ENCODE results near the gene LIG3.
"Not testable (repeated sequence)": the region's sequence is repeated elsewhere in the genome, so short reads cannot be mapped to it uniquely, and the experiment has no call there.

The LIG3 gene

GRCh38 chr17:35041390-35041789, 61.1 kb downstream of the LIG3 start:
- no peaks in the 10 kb centered on the region for H3K79me2 ChIP-seq (ENCODE audit: control insufficient read depth, low read length)
- H3K27ac ChIP-seq (ENCODE audit: low read depth, low read length), result no peak overlapping the region
- H3F3A ChIP-seq (ENCODE audit: control insufficient read depth, insufficient read depth), result no peaks in the 10 kb centered on the region
- H3K27me3 ChIP-seq (ENCODE audit: control insufficient read depth, low read length), result peaks cover 2% of the 10 kb centered on the region; the same call in 1 of the 2 replicates
- no peaks in the 10 kb centered on the region for H3K9me2 ChIP-seq (replicated peaks; ENCODE audit: control insufficient read depth, low read length)
- H3K4me3 ChIP-seq (ENCODE audit: low read length), result no peak overlapping the region
- no peaks in the 10 kb centered on the region for H3K9me3 ChIP-seq (ENCODE audit: control insufficient read depth, insufficient read depth, low read length)
- H3K36me3 ChIP-seq (ENCODE audit: control insufficient read depth, low read length), result no peaks in the 10 kb centered on the region
- peaks cover 3% of the 10 kb centered on the region; the same call in 1 of the 2 replicates for H3K4me1 ChIP-seq (ENCODE audit: control insufficient read depth, low read length)
- H3K4me2 ChIP-seq (ENCODE audit: low read length), result no peak overlapping the region
- TF ChIP-seq EZH2phosphoT487 (IDR thresholded peaks at IDR 0.05; ENCODE audit: borderline replicate concordance, low read length) (no peak), CTCF (IDR thresholded peaks at IDR 0.05; ENCODE audit: low read depth, low read length, poor library complexity, severe bottlenecking) (no peak)
- H4K20me1 ChIP-seq (ENCODE audit: control insufficient read depth, insufficient read depth, low read depth, low read length), result no peaks in the 10 kb centered on the region

GRCh38 chr17:35044181-35044580, 63.9 kb downstream of the LIG3 start:
- TF ChIP-seq CTCF (IDR thresholded peaks at IDR 0.05; ENCODE audit: low read depth, low read length, poor library complexity, severe bottlenecking), result no peak
- no peak for TF ChIP-seq EZH2phosphoT487 (IDR thresholded peaks at IDR 0.05; ENCODE audit: borderline replicate concordance, low read length)
- no peaks in the 10 kb centered on the region for H3K9me2 ChIP-seq (replicated peaks; ENCODE audit: control insufficient read depth, low read length)
- no peaks in the 10 kb centered on the region for H3K36me3 ChIP-seq (ENCODE audit: control insufficient read depth, low read length)
- H3K79me2 ChIP-seq (ENCODE audit: control insufficient read depth, low read length), result no peaks in the 10 kb centered on the region
- no peak overlapping the region for H3K4me2 ChIP-seq (ENCODE audit: low read length)
- peaks cover 5% of the 10 kb centered on the region; the same call in 1 of the 2 replicates for H3K4me1 ChIP-seq (ENCODE audit: control insufficient read depth, low read length)
- H3K27ac ChIP-seq (ENCODE audit: low read depth, low read length), result no peak overlapping the region
- 0 out of 2 replicates have a peak, but pooled peaks cover 3% of the 10 kb centered on the region for H3K27me3 ChIP-seq (ENCODE audit: control insufficient read depth, low read length)
- no peak overlapping the region for H3K4me3 ChIP-seq (ENCODE audit: low read length)
- no peaks in the 10 kb centered on the region for H3F3A ChIP-seq (ENCODE audit: control insufficient read depth, insufficient read depth)
- no peaks in the 10 kb centered on the region for H4K20me1 ChIP-seq (ENCODE audit: control insufficient read depth, insufficient read depth, low read depth, low read length)
- H3K9me3 ChIP-seq (ENCODE audit: control insufficient read depth, insufficient read depth, low read length), result no peaks in the 10 kb centered on the region

GRCh38 chr17:35045458-35045979, 65.2 kb downstream of the LIG3 start:
- not testable (repeated sequence) for H3K9me2 ChIP-seq (replicated peaks; ENCODE audit: control insufficient read depth, low read length); H3K27ac ChIP-seq (ENCODE audit: low read depth, low read length); H3F3A ChIP-seq (ENCODE audit: control insufficient read depth, insufficient read depth); H4K20me1 ChIP-seq (ENCODE audit: control insufficient read depth, insufficient read depth, low read depth, low read length); H3K4me2 ChIP-seq (ENCODE audit: low read length); H3K4me1 ChIP-seq (ENCODE audit: control insufficient read depth, low read length); H3K4me3 ChIP-seq (ENCODE audit: low read length); H3K79me2 ChIP-seq (ENCODE audit: control insufficient read depth, low read length); H3K9me3 ChIP-seq (ENCODE audit: control insufficient read depth, insufficient read depth, low read length); H3K36me3 ChIP-seq (ENCODE audit: control insufficient read depth, low read length); H3K27me3 ChIP-seq (ENCODE audit: control insufficient read depth, low read length)

- H4K20me1 ChIP-seq (ENCODE audit: control insufficient read depth, insufficient read depth, low read depth, low read length), result no peaks in the 10 kb centered on the region
- H3K9me2 ChIP-seq (replicated peaks; ENCODE audit: control insufficient read depth, low read length), result no peaks in the 10 kb centered on the region
- H3K4me2 ChIP-seq (ENCODE audit: low read length), result no peak overlapping the region; the same call in 1 of the 2 replicates
- TF ChIP-seq CTCF (IDR thresholded peaks at IDR 0.05; ENCODE audit: low read depth, low read length, poor library complexity, severe bottlenecking) (no peak), EZH2phosphoT487 (IDR thresholded peaks at IDR 0.05; ENCODE audit: borderline replicate concordance, low read length) (no peak)
- no peak overlapping the region for H3K27ac ChIP-seq (ENCODE audit: low read depth, low read length)
- H3K79me2 ChIP-seq (ENCODE audit: control insufficient read depth, low read length), result no peaks in the 10 kb centered on the region
- H3K9me3 ChIP-seq (ENCODE audit: control insufficient read depth, insufficient read depth, low read length), result no peaks in the 10 kb centered on the region
- H3F3A ChIP-seq (ENCODE audit: control insufficient read depth, insufficient read depth), result no peaks in the 10 kb centered on the region
- 0 out of 2 replicates have a peak, but pooled peaks cover 3% of the 10 kb centered on the region for H3K27me3 ChIP-seq (ENCODE audit: control insufficient read depth, low read length)
- H3K36me3 ChIP-seq (ENCODE audit: control insufficient read depth, low read length), result no peaks in the 10 kb centered on the region
- no peak overlapping the region for H3K4me3 ChIP-seq (ENCODE audit: low read length)
- peaks cover 12% of the 10 kb centered on the region for H3K4me1 ChIP-seq (ENCODE audit: control insufficient read depth, low read length)
Observed at GRCh38 chr17:35046245-35046644, 65.9 kb downstream of the LIG3 start.
